Tibial nerve (tissue), 4 donors: ENCODE data around the gene SLC2A5. TPM values are rescaled to one million over a fixed set of nuclear protein-coding genes. Genes with fewer than 3 reads are reported as not detected.
"Not testable (repeated sequence)": the region's sequence is repeated elsewhere in the genome, so short reads cannot be mapped to it uniquely, and the experiment has no call there.

Source experiments
- DNase-seq, 2 donors: peaks; one replicate each; pipeline ENCODE4 v3.0.0-alpha.2; 2019; ENCODE audit warnings: low spot score in 2 of 2
- H3K27ac ChIP-seq, 4 donors: fragments of 200-600 bp; sonication (generic) in 3 of 4; one replicate each; pipeline ENCODE4 v1.5.1; 2017 to 2019; ENCODE audit warnings: mild to moderate bottlenecking in 1 of 4
- H3K27me3 ChIP-seq, 2 donors: fragments of 200-600 bp; sonication (generic) in 1 of 2; one replicate each; pipeline versions ENCODE4 v1.5.1 to v1.6.0; 2017 to 2019
- H3K36me3 ChIP-seq, 3 donors: fragments of 200-600 bp; sonication (generic); one replicate each; pipeline ENCODE4 v1.5.1; 2018 to 2019
- H3K4me1 ChIP-seq, 4 donors: fragments of 200-600 bp; sonication (generic) in 3 of 4; one replicate each; pipeline ENCODE4 v1.5.1; 2017 to 2019
- H3K4me3 ChIP-seq, 4 donors: fragments of 200-600 bp; sonication (generic) in 3 of 4; one replicate each; pipeline ENCODE4 v1.5.1; 2017 to 2019; ENCODE audit warnings: mild to moderate bottlenecking in 1 of 4, moderate library complexity in 1 of 4
- H3K9me3 ChIP-seq, 4 donors: fragments of 200-600 bp; sonication (generic) in 3 of 4; one replicate each; pipeline ENCODE4 v1.5.1; 2017 to 2019
- CTCF ChIP-seq, 5 experiments: fragments of 200-600 bp in 3 of 5; fragments of 450-650 bp in 2 of 5; sonication (generic) in 3 of 5; IDR thresholded peaks; one replicate each; pipeline ENCODE4 v1.5.1; 2016 to 2019; ENCODE audit warnings: antibody characterized with exemption in 5 of 5, mild to moderate bottlenecking in 3 of 5, moderate library complexity in 2 of 5
- EP300 ChIP-seq, 2 donors: sonication (generic); formaldehyde crosslinking; IDR thresholded peaks; one replicate each; pipeline ENCODE4 v1.6.1; 2017; ENCODE audit warnings: antibody characterized with exemption in 2 of 2, mild to moderate bottlenecking in 1 of 2
- POLR2A ChIP-seq, 2 donors: fragments of 450-650 bp; IDR thresholded peaks; one replicate each; pipeline ENCODE4 v1.6.1; 2017; ENCODE audit warnings: antibody characterized with exemption in 2 of 2, mild to moderate bottlenecking in 2 of 2, moderate library complexity in 2 of 2
- WGBS, 2 donors: methylation state at CpG; one replicate each; pipeline ENCODE4 v1.1.5; 2018; 5-methylcytosine and 5-hydroxymethylcytosine counted together
- total RNA-seq, 4 donors: library from RNA; depleted of rRNA; stranded (reverse); fragments of >200 nt; gene quantifications; one replicate each; pipeline ENCODE4 v1.1.0, GENCODE V29; 2016

SLC2A5 gene
- total RNA-seq, 4 donors from 2014 or later: 1.9 to 15.7 (median 5.2) TPM

- TF ChIP-seq POLR2A (IDR thresholded peaks at IDR 0.05) (no peak), CTCF (IDR thresholded peaks at IDR 0.05) (no peak), EP300 (IDR thresholded peaks at IDR 0.05) (no peak)
- Histone ChIP-seq H3K36me3 (no peaks in the 10 kb centered on the region), H3K27me3 (no peaks in the 10 kb centered on the region), H3K9me3 (no peaks in the 10 kb centered on the region), H3K4me1 (peaks cover 0 to 6% (median 0%) of the 10 kb centered on the region in 4 donors), H3K4me3 (no peak overlapping the region), H3K27ac (peak overlapping the region in 1 of 4 donors; percentile 16)
- no peak for DNase-seq
- 58 to 67% methylated on average over 8 of the region's 8 CpGs for WGBS, 2 donors
These were observed 64.1 kb downstream of the SLC2A5 start for GRCh38 chr1:9005395-9005708.

GRCh38 chr1:9004700-9005394 lies 64.6 kb downstream of the SLC2A5 start:
- no peak overlapping the region for H3K4me3 ChIP-seq

GRCh38 chr1:9004031-9004699 lies 65.3 kb downstream of the SLC2A5 start:
- TF ChIP-seq POLR2A (IDR thresholded peaks at IDR 0.05) (no peak), CTCF (IDR thresholded peaks at IDR 0.05) (no peak), EP300 (IDR thresholded peaks at IDR 0.05) (no peak)
- H3K4me3 ChIP-seq: no peak overlapping the region
- H3K4me1 ChIP-seq: peaks cover 0 to 6% (median 0%) of the 10 kb centered on the region in 4 donors
- WGBS, 2 donors: 74 to 84% methylated on average over 11 of the region's 11 CpGs
- no peak for DNase-seq
- H3K27ac ChIP-seq: no peak overlapping the region
- H3K27me3 ChIP-seq: no peaks in the 10 kb centered on the region
- no peaks in the 10 kb centered on the region for H3K9me3 ChIP-seq
- no peaks in the 10 kb centered on the region for H3K36me3 ChIP-seq

More at GRCh38 chr1:9004700-9005394, 64.6 kb downstream of the SLC2A5 start:
- TF ChIP-seq EP300 (IDR thresholded peaks at IDR 0.05) (peak in 1 of 2 donors; percentile 49), POLR2A (IDR thresholded peaks at IDR 0.05) (no peak), CTCF (IDR thresholded peaks at IDR 0.05) (peak; percentile 89 to 98 (median 94))
- peaks cover 0 to 6% (median 0%) of the 10 kb centered on the region in 4 donors for H3K4me1 ChIP-seq
- no peaks in the 10 kb centered on the region for H3K27me3 ChIP-seq
- no peaks in the 10 kb centered on the region for H3K36me3 ChIP-seq
- H3K27ac ChIP-seq: peak overlapping the region in 1 of 4 donors; percentile 45
- whole genome bisulfite sequencing, 2 donors: 44 to 58% methylated on average over 21 to 22 of the region's 22 CpGs
- DNase-seq: peak; percentile 75 to 87
- H3K9me3 ChIP-seq: no peaks in the 10 kb centered on the region

- H3K27me3 ChIP-seq, H3K4me1 ChIP-seq, H3K27ac ChIP-seq, H3K9me3 ChIP-seq, H3K4me3 ChIP-seq, DNase-seq, H3K36me3 ChIP-seq: not testable (repeated sequence)
- WGBS, 2 donors: 74 to 82% methylated on average over 11 of the region's 11 CpGs
These were observed 67.2 kb downstream of the SLC2A5 start for GRCh38 chr1:9002215-9002560.

- H3K36me3 ChIP-seq, H3K9me3 ChIP-seq, H3K27ac ChIP-seq, H3K4me3 ChIP-seq, H3K27me3 ChIP-seq, H3K4me1 ChIP-seq, DNase-seq: not testable (repeated sequence)
- WGBS, 2 donors: 70 to 76% methylated on average over 13 of the region's 13 CpGs
These were observed 67.8 kb downstream of the SLC2A5 start for GRCh38 chr1:9001534-9002214.

GRCh38 chr1:8993962-8994675 lies 75.3 kb downstream of the SLC2A5 start:
- WGBS, 2 donors: 86 to 92% methylated on average over 10 to 11 of the region's 13 CpGs
- not testable (repeated sequence) for H3K4me3 ChIP-seq, DNase-seq, H3K36me3 ChIP-seq, H3K9me3 ChIP-seq, H3K27ac ChIP-seq, H3K4me1 ChIP-seq, H3K27me3 ChIP-seq
